NB4 (cell line): ENCODE results near the gene TAF4B.

ENCODE experiments used
- MAX ChIP-seq: IDR thresholded peaks from 2 replicates; pipeline ENCODE4 v1.6.1; 2011; ENCODE audit warnings: low read depth, low read length
- MYC ChIP-seq: IDR thresholded peaks from 2 replicates; pipeline ENCODE4 v1.6.1; 2011; ENCODE audit warnings: low read depth, low read length
- POLR2A ChIP-seq: IDR thresholded peaks from 2 replicates; pipeline ENCODE4 v1.6.1; 2011; ENCODE audit warnings: mild to moderate bottlenecking; ENCODE audit not compliant: insufficient read length; ENCODE audit errors: extremely low read depth
- TF ChIP-seq, protein P1 (sequence below): IDR thresholded peaks from one replicate; pipeline ENCODE4 v1.5.1; 2012; ENCODE audit warnings: low read depth, low read length

GRCh38 chr18:26370037-26370436 lies 143.8 kb downstream of the TAF4B start:
- TF ChIP-seq, protein P1, sequence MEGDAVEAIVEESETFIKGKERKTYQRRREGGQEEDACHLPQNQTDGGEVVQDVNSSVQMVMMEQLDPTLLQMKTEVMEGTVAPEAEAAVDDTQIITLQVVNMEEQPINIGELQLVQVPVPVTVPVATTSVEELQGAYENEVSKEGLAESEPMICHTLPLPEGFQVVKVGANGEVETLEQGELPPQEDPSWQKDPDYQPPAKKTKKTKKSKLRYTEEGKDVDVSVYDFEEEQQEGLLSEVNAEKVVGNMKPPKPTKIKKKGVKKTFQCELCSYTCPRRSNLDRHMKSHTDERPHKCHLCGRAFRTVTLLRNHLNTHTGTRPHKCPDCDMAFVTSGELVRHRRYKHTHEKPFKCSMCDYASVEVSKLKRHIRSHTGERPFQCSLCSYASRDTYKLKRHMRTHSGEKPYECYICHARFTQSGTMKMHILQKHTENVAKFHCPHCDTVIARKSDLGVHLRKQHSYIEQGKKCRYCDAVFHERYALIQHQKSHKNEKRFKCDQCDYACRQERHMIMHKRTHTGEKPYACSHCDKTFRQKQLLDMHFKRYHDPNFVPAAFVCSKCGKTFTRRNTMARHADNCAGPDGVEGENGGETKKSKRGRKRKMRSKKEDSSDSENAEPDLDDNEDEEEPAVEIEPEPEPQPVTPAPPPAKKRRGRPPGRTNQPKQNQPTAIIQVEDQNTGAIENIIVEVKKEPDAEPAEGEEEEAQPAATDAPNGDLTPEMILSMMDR: no peak
- no peak for TF ChIP-seq POLR2A
- TF ChIP-seq MAX: no peak
- TF ChIP-seq MYC: no peak
